Glutamatergic neuron (in vitro differentiated cells): ENCODE measurements around the gene RMDN2. TPM values are rescaled to one million over a fixed set of nuclear protein-coding genes. Genes with fewer than 3 reads are reported as not detected.

Source experiments
- DNase-seq: peaks from one replicate; pipeline ENCODE4 v3.0.0; 2022
- H3K27ac Mint-ChIP-seq: one replicate; pipeline ENCODE4 v1.8.0; 2020; ENCODE audit warnings: mild to moderate bottlenecking, mixed read lengths, inconsistent platforms; ENCODE audit not compliant: unreplicated experiment
- H3K27me3 Mint-ChIP-seq: one replicate; pipeline ENCODE4 v1.8.0; 2020; ENCODE audit warnings: mild to moderate bottlenecking, moderate library complexity, mixed read lengths, inconsistent platforms; ENCODE audit not compliant: unreplicated experiment
- H3K36me3 Mint-ChIP-seq: one replicate; pipeline ENCODE4 v1.8.0; 2020; ENCODE audit warnings: mild to moderate bottlenecking, mixed read lengths, inconsistent platforms; ENCODE audit not compliant: unreplicated experiment
- H3K4me1 Mint-ChIP-seq: one replicate; pipeline ENCODE4 v1.8.0; 2020; ENCODE audit warnings: mild to moderate bottlenecking, low read depth, mixed read lengths, inconsistent platforms; ENCODE audit not compliant: unreplicated experiment
- H3K4me3 Mint-ChIP-seq: one replicate; pipeline ENCODE4 v1.8.0; 2020; ENCODE audit warnings: mild to moderate bottlenecking, mixed read lengths, inconsistent platforms; ENCODE audit not compliant: unreplicated experiment
- H3K9me3 Mint-ChIP-seq: one replicate; pipeline ENCODE4 v1.8.0; 2020; ENCODE audit warnings: mild to moderate bottlenecking, moderate library complexity, mixed read lengths, inconsistent platforms; ENCODE audit not compliant: unreplicated experiment
- CTCF ChIP-seq: fragments of 200-600 bp; sonication (generic); IDR thresholded peaks from one replicate; pipeline ENCODE4 v1.5.0; 2021; ENCODE audit not compliant: partially characterized antibody, unreplicated experiment
- total RNA-seq: library from RNA; stranded (reverse); fragmentation: NEBNext Ultra II Directional; extraction: Animal tissue kit (Norgen Biotek cat#: 25700); gene quantifications from one replicate; pipeline ENCODE4 v1.2.1, GENCODE V29; 2021; ENCODE audit not compliant: unreplicated experiment

Gene RMDN2
- total RNA-seq, 1 donor from 2014 or later: 5.5 TPM

- Mint-ChIP-seq H3K4me1 (no peaks in the 10 kb centered on the region), H3K4me3 (peak overlapping the region; percentile 36), H3K27ac (no peak overlapping the region), H3K27me3 (no peaks in the 10 kb centered on the region), H3K9me3 (no peaks in the 10 kb centered on the region), H3K36me3 (no peaks in the 10 kb centered on the region)
- TF ChIP-seq CTCF: no peak
- DNase-seq: peak; percentile 49
Observed at GRCh38 chr2:38037757-38038621, 112.9 kb downstream of the RMDN2 start.

GRCh38 chr2:38038682-38039081, 113.6 kb downstream of the RMDN2 start:
- H3K4me3 Mint-ChIP-seq: peak overlapping the region; percentile 36
- no peaks in the 10 kb centered on the region for H3K36me3 Mint-ChIP-seq

GRCh38 chr2:38039121-38039910, 114.2 kb downstream of the RMDN2 start:
- no peak overlapping the region for H3K4me3 Mint-ChIP-seq

More at GRCh38 chr2:38038682-38039081, 113.6 kb downstream of the RMDN2 start:
- Mint-ChIP-seq H3K27me3 (no peaks in the 10 kb centered on the region), H3K27ac (no peak overlapping the region), H3K4me1 (no peaks in the 10 kb centered on the region), H3K9me3 (no peaks in the 10 kb centered on the region)
- no peak for DNase-seq
- no peak for TF ChIP-seq CTCF

GRCh38 chr2:38045811-38046210, 120.7 kb downstream of the RMDN2 start:
- Mint-ChIP-seq H3K4me3 (no peak overlapping the region), H3K36me3 (no peaks in the 10 kb centered on the region), H3K27me3 (peaks cover 2% of the 10 kb centered on the region), H3K4me1 (no peaks in the 10 kb centered on the region), H3K27ac (no peak overlapping the region), H3K9me3 (no peaks in the 10 kb centered on the region)
- no peak for TF ChIP-seq CTCF
- DNase-seq: no peak

More at GRCh38 chr2:38039121-38039910, 114.2 kb downstream of the RMDN2 start:
- DNase-seq: no peak
- H3K36me3 Mint-ChIP-seq: no peaks in the 10 kb centered on the region
- H3K27me3 Mint-ChIP-seq: no peaks in the 10 kb centered on the region
- no peaks in the 10 kb centered on the region for H3K9me3 Mint-ChIP-seq
- no peaks in the 10 kb centered on the region for H3K4me1 Mint-ChIP-seq
- H3K27ac Mint-ChIP-seq: no peak overlapping the region
- TF ChIP-seq CTCF: no peak

- TF ChIP-seq CTCF: no peak
- Mint-ChIP-seq H3K36me3 (no peaks in the 10 kb centered on the region), H3K4me3 (no peak overlapping the region), H3K27me3 (peaks cover 1% of the 10 kb centered on the region), H3K27ac (no peak overlapping the region), H3K4me1 (no peaks in the 10 kb centered on the region), H3K9me3 (no peaks in the 10 kb centered on the region)
- DNase-seq: no peak
Observed at GRCh38 chr2:38056216-38056615, 131.1 kb downstream of the RMDN2 start.
